Panc1 (cell line): ENCODE data around the gene ATP10A. TPM values are rescaled to one million over a fixed set of nuclear protein-coding genes. Genes with fewer than 3 reads are reported as not detected.
"Not testable (repeated sequence)": the region's sequence is repeated elsewhere in the genome, so short reads cannot be mapped to it uniquely, and the experiment has no call there.

Experiments
- ATAC-seq: fragments of 200-7000 bp; cut with Tn5 transposase; 2 replicates; pipeline ENCODE4 v1.9.1; 2020; ENCODE audit warnings: mild to moderate bottlenecking, moderate library complexity
- BruUV-seq: library from RNA; stranded (reverse); fragments of 400-500 nt; replicated peaks from 2 replicates; lab custom pipeline; 2021; lab: Mats Ljungman, UMichigan
- CTCF ChIA-PET: fragments of 300-600 bp; sonication (Branson Sonifier 250); formaldehyde crosslinking; loops from one replicate; lab custom pipeline; 2022; ENCODE audit warnings: antibody characterized with exemption; lab: Charles Lee
- POLR2A ChIA-PET: fragments of 300-600 bp; sonication (Branson Sonifier 250); formaldehyde crosslinking; loops from one replicate; lab custom pipeline; 2022; ENCODE audit warnings: antibody characterized with exemption; lab: Charles Lee
- DNase-seq: peaks from one replicate; pipeline ENCODE4 v3.0.0-alpha.2; 2010; ENCODE audit warnings: low read depth, low spot score
- H3K27ac ChIP-seq: 2 replicates; pipeline ENCODE4 v1.5.1; 2011; ENCODE audit warnings: mild to moderate bottlenecking, low read length, inconsistent platforms
- H3K27me3 ChIP-seq: fragments of 200-500 bp; sonication (Bioruptor generic); 2 replicates; pipeline ENCODE4 v1.6.0; 2014; ENCODE audit warnings: low read length, inconsistent platforms; ENCODE audit not compliant: control insufficient read depth, insufficient read depth
- H3K36me3 ChIP-seq: fragments of 200-500 bp; sonication (Bioruptor generic); 2 replicates; pipeline ENCODE4 v1.5.1; 2014; ENCODE audit warnings: inconsistent platforms, mild to moderate bottlenecking, low read length, moderate library complexity; ENCODE audit not compliant: control insufficient read depth, insufficient read depth
- H3K4me1 ChIP-seq: 2 replicates; pipeline ENCODE4 v1.5.1; 2011; ENCODE audit warnings: inconsistent platforms, mild to moderate bottlenecking, low read length, moderate library complexity; ENCODE audit not compliant: control insufficient read depth, insufficient read depth
- H3K4me3 ChIP-seq, 2 experiments: 2 replicates each; pipeline ENCODE4 v1.5.1; 2011 to 2012; ENCODE audit warnings: low read depth in 2 of 2, low read length in 2 of 2, mild to moderate bottlenecking in 2 of 2, inconsistent platforms in 1 of 2, moderate library complexity in 1 of 2
- H3K9me3 ChIP-seq: fragments of 200-500 bp; sonication (Bioruptor generic); 2 replicates; pipeline ENCODE4 v1.5.1; 2014; ENCODE audit warnings: low read depth, mild to moderate bottlenecking, inconsistent platforms, low read length, moderate library complexity; ENCODE audit not compliant: control insufficient read depth, insufficient read depth
- POLR2AphosphoS5 ChIP-seq: IDR thresholded peaks from 2 replicates; pipeline ENCODE4 v1.6.1; 2012; ENCODE audit warnings: mild to moderate bottlenecking, low read depth, low read length, moderate library complexity
- SIN3A ChIP-seq: IDR thresholded peaks from 2 replicates; pipeline ENCODE4 v1.6.1; 2012; ENCODE audit warnings: low read depth, mild to moderate bottlenecking, low read length, moderate library complexity, borderline replicate concordance; ENCODE audit not compliant: insufficient read depth
- TCF7L2 ChIP-seq: IDR thresholded peaks from 2 replicates; pipeline ENCODE4 v1.6.1; 2011; ENCODE audit warnings: mild to moderate bottlenecking, low read depth, low read length, inconsistent platforms
- in situ Hi-C: cut with HindIII; loops from 2 replicates; pipeline ENCODE4 v1.10.0; 2016; ENCODE audit warnings: low sequenced_read_pairs, low pct_unique_long_range_greater_than_20kb
- intact Hi-C: fragments of 100-400 bp; cut with micrococcal nuclease; formaldehyde crosslinking; loops from one replicate; pipeline ENCODE4 v1.10.0; 2022; ENCODE audit not compliant: unreplicated experiment
- total RNA-seq: library from RNA; stranded (reverse); gene quantifications from one replicate; pipeline ENCODE4 v1.2.1, GENCODE V29; 2021; ENCODE audit not compliant: unreplicated experiment
- TF ChIP-seq, protein P1 (sequence below): fragments of 450-650 bp; IDR thresholded peaks from 2 replicates; pipeline ENCODE4 v1.5.1; 2017; ENCODE audit warnings: mild to moderate bottlenecking
- TF ChIP-seq, protein P2 (sequence below), 2 experiments: IDR thresholded peaks; 2 replicates each; pipeline ENCODE4 v1.6.1; 2011 to 2012; ENCODE audit warnings: low read depth in 2 of 2, control low read depth in 1 of 2, low read length in 1 of 2, mild to moderate bottlenecking in 1 of 2, moderate library complexity in 1 of 2; ENCODE audit not compliant: insufficient read depth in 1 of 2

ATP10A gene
- total RNA-seq, 1 experiment from 2014 or later, result 0.31 TPM

DNA sequence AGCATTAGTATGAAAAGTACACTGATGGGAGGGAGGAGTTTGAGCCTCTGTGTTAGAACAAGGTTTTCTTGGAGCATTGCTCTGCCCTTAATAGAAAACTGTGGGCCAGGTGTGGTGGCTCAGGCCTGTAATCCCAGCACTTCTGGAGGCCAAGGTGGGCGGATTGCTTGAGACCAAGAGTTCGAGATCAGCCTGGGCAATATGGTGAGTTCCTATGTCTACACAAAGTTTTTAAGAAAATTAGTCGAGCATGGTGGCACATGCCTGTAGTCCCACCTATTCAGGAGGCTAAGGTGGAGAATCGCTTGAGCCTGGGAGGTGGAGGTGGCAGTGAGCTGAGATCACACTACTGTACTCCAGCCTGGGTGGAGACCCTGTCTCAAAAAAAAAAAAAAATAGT lies 103.7 kb downstream of the ATP10A start:
- H3K4me3 ChIP-seq, result no peak overlapping the region
- no peaks in the 10 kb centered on the region for H3K9me3 ChIP-seq
- TF ChIP-seq POLR2AphosphoS5 (no peak), TCF7L2 (no peak), SIN3A (no peak)
- TF ChIP-seq, protein P1, sequence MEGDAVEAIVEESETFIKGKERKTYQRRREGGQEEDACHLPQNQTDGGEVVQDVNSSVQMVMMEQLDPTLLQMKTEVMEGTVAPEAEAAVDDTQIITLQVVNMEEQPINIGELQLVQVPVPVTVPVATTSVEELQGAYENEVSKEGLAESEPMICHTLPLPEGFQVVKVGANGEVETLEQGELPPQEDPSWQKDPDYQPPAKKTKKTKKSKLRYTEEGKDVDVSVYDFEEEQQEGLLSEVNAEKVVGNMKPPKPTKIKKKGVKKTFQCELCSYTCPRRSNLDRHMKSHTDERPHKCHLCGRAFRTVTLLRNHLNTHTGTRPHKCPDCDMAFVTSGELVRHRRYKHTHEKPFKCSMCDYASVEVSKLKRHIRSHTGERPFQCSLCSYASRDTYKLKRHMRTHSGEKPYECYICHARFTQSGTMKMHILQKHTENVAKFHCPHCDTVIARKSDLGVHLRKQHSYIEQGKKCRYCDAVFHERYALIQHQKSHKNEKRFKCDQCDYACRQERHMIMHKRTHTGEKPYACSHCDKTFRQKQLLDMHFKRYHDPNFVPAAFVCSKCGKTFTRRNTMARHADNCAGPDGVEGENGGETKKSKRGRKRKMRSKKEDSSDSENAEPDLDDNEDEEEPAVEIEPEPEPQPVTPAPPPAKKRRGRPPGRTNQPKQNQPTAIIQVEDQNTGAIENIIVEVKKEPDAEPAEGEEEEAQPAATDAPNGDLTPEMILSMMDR, result no peak
- TF ChIP-seq, protein P2, sequence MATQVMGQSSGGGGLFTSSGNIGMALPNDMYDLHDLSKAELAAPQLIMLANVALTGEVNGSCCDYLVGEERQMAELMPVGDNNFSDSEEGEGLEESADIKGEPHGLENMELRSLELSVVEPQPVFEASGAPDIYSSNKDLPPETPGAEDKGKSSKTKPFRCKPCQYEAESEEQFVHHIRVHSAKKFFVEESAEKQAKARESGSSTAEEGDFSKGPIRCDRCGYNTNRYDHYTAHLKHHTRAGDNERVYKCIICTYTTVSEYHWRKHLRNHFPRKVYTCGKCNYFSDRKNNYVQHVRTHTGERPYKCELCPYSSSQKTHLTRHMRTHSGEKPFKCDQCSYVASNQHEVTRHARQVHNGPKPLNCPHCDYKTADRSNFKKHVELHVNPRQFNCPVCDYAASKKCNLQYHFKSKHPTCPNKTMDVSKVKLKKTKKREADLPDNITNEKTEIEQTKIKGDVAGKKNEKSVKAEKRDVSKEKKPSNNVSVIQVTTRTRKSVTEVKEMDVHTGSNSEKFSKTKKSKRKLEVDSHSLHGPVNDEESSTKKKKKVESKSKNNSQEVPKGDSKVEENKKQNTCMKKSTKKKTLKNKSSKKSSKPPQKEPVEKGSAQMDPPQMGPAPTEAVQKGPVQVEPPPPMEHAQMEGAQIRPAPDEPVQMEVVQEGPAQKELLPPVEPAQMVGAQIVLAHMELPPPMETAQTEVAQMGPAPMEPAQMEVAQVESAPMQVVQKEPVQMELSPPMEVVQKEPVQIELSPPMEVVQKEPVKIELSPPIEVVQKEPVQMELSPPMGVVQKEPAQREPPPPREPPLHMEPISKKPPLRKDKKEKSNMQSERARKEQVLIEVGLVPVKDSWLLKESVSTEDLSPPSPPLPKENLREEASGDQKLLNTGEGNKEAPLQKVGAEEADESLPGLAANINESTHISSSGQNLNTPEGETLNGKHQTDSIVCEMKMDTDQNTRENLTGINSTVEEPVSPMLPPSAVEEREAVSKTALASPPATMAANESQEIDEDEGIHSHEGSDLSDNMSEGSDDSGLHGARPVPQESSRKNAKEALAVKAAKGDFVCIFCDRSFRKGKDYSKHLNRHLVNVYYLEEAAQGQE (IDR thresholded peaks at IDR 0.05; ENCODE audit: insufficient read depth in 1 of 2, low read depth in 2 of 2, low read length in 1 of 2), result no peak
- ATAC-seq, result no peak
- intact Hi-C loops, result no loop called here
- H3K27ac ChIP-seq, result no peak overlapping the region
- no peaks in the 10 kb centered on the region for H3K4me1 ChIP-seq
- in situ Hi-C loops, result no loop called here
- CTCF ChIA-PET, result no interaction called here
- POLR2A ChIA-PET, result no interaction called here
- DNase-seq, result no peak
- BruUV-seq, result no TSS peak
- H3K27me3 ChIP-seq, result no peaks in the 10 kb centered on the region
- no peaks in the 10 kb centered on the region for H3K36me3 ChIP-seq

DNA sequence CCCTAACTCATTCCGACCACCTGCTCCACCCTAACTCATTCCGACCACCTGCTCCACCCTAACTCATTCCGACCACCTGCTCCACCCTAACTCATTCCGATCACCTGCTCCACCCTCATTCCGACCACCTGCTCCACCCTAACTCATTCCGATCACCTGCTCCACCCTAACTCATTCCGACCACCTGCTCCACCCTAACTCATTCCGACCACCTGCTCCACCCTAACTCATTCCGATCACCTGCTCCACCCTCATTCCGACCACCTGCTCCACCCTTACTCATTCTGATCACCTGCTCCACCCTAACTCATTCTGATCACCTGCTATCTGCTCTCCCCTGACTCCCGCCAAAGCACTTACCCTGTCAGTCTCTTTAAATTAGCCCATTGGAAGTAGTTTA lies 104.5 kb downstream of the ATP10A start:
- H3K9me3 ChIP-seq, POLR2A ChIA-PET, H3K4me1 ChIP-seq, H3K4me3 ChIP-seq, ATAC-seq, H3K36me3 ChIP-seq, DNase-seq, CTCF ChIA-PET, intact Hi-C loops, in situ Hi-C loops, H3K27ac ChIP-seq, BruUV-seq, H3K27me3 ChIP-seq: not testable (repeated sequence)

DNA sequence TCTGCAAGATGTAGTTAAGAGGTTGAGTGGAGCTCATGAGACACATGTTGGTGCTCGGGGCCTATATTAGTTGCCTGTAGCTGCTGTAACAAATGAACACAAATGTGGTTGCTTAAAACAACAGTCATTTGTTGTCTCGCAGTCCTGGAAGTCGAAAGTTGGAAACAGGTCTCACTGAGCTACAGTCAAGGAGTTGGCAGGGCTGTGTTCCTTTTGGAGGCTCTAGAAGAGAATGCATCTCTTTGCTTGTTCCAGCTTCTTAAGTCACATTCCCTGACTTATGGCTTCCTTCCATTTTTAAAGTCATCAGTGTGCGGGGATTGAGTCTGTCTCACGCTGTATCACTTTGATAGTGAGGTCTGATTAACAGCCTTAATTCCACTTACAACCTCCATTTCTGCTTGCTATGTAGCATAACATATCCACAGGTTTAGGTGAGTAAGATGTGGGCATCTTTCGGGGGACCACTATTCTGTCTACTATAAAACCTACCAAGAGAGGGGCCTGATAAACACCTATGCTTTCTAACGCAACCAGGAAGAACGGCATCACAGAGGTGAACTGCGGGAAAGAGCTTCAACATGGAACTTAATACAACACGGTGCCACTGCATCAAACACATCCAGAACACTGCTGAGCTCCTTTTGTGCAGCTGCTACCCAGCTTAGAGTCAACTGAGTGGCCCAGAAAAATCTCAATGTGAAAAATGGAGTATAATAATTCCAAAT lies 119.4 kb downstream of the ATP10A start:
- H3K27ac ChIP-seq, result no peak overlapping the region
- ChIA-PET CTCF (interaction anchor here (0.6 kb wide), 1 partner anchor 247 kb away, joined by 7 read pairs; no protein-coding TSS in a partner anchor), POLR2A (no interaction called here)
- no peak for TF ChIP-seq SIN3A
- TF ChIP-seq, protein P1, result no peak
- no peak for TF ChIP-seq TCF7L2
- TF ChIP-seq, protein P2 (IDR thresholded peaks at IDR 0.05; ENCODE audit: insufficient read depth in 1 of 2, low read depth in 2 of 2, low read length in 1 of 2), result no peak
- no peak for TF ChIP-seq POLR2AphosphoS5
- no peak for ATAC-seq
- no peak overlapping the region for H3K4me3 ChIP-seq
- no peaks in the 10 kb centered on the region for H3K9me3 ChIP-seq
- no peaks in the 10 kb centered on the region for H3K4me1 ChIP-seq
- no peaks in the 10 kb centered on the region for H3K36me3 ChIP-seq
- in situ Hi-C loops, result no loop called here
- DNase-seq, result no peak
- H3K27me3 ChIP-seq, result no peaks in the 10 kb centered on the region
- intact Hi-C loops, result no loop called here
- no TSS peak for BruUV-seq
